ENCODE results near the gene PDE4A. TPM values are rescaled to one million over a fixed set of nuclear protein-coding genes. Genes with fewer than 3 reads are reported as not detected.

The PDE4A gene
- total RNA-seq, 1 experiment from 2014 or later: 10.4 TPM

DNA sequence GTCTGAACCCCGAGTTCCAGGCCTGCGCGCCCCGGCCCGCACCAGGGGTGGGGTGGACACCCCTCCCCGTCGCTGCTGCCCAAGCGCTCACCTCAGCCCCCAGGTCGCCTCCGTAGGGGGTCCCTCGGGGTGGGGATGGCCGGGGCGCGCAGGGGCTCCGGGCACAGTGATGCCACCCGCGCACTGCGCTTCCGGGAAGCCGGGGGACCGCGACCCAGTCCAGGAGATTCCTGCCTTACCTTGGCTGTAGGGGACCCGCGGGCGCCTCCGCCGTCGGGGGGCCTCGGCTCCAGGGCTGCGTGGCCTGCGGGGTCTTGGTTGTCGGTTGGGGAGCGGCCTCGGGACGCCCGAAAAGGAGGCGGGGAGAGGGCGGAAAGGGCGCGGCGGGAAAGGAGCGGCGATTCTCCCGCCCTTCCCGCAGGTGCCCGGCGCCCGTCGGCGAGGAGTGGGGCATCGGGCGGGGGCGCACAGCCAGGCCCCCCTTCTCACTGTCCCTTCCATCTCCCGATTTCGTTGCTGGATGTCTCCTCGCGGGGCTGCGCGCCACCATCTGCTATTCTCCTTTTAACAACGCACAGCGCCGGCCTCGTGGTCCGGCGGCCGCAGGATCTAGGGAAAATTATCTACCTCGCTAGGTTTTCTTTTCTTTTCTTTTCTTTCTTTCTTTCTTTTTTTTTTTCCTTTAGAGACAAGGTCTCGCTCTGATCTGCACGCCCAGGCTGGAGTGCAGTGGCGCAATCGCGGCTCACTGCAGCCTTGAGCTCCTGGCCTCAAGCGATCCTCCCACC, 82.9 kb downstream of the PDE4A start, which contains the start of gene KEAP1:
Gene KEAP1 (minus strand): TSS at position 355 of the 788 bp plus-strand sequence. CDS start 3,323 bp downstream, outside the sequence.
- BruUV-seq (replicated peaks): no TSS peak
- ChIA-PET POLR2A (ENCODE audit: unreplicated experiment) (interaction anchor here (0.7 kb wide), 1 partner anchor 50 kb away, joined by 3 read pairs; no protein-coding TSS in a partner anchor), CTCF (interaction anchor here (0.6 kb wide), 2 partner anchors 14 to 152 kb away, joined by 6 to 11 read pairs; no protein-coding TSS in a partner anchor)
- Histone ChIP-seq H3K4me2 (peak within 1 kb of the TSS; percentile 89), H3K4me3 (peak within 1 kb of the TSS; percentile 82), H3K27me3 (ENCODE audit: insufficient read depth, low read depth) (no peaks in the 10 kb centered on the region), H3F3A (ENCODE audit: insufficient read depth, low read depth) (peaks cover 47% of the 10 kb centered on the region; the same call in 1 of the 2 replicates), H3K9me3 (ENCODE audit: insufficient read depth, low read depth) (no peaks in the 10 kb centered on the region), H3K9me2 (ENCODE audit: insufficient read depth) (no peaks in the 10 kb centered on the region), H3K27ac (peak within 1 kb of the TSS; percentile 94), H3K79me2 (ENCODE audit: low read depth) (peaks cover 45% of the 10 kb centered on the region), H3K4me1 (replicated peaks; ENCODE audit: insufficient read depth) (peaks cover 16% of the 10 kb centered on the region), H3K36me3 (ENCODE audit: low read depth) (peaks cover 14% of the 10 kb centered on the region), H4K20me1 (ENCODE audit: insufficient read depth) (peaks cover 22% of the 10 kb centered on the region), H2AFZ (peak within 1 kb of the TSS; percentile 85)
- TF ChIP-seq EZH2 (IDR thresholded peaks at IDR 0.05; ENCODE audit: low read depth): no peak
- TF ChIP-seq, protein P1, sequence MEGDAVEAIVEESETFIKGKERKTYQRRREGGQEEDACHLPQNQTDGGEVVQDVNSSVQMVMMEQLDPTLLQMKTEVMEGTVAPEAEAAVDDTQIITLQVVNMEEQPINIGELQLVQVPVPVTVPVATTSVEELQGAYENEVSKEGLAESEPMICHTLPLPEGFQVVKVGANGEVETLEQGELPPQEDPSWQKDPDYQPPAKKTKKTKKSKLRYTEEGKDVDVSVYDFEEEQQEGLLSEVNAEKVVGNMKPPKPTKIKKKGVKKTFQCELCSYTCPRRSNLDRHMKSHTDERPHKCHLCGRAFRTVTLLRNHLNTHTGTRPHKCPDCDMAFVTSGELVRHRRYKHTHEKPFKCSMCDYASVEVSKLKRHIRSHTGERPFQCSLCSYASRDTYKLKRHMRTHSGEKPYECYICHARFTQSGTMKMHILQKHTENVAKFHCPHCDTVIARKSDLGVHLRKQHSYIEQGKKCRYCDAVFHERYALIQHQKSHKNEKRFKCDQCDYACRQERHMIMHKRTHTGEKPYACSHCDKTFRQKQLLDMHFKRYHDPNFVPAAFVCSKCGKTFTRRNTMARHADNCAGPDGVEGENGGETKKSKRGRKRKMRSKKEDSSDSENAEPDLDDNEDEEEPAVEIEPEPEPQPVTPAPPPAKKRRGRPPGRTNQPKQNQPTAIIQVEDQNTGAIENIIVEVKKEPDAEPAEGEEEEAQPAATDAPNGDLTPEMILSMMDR (conservative IDR thresholded peaks at IDR 0.05): no peak
- peak in 1 of 2 experiments; percentile 46 for DNase-seq
- intact Hi-C loops (cut with micrococcal nuclease; ENCODE audit: unreplicated experiment): loop anchor here (5.0 kb wide), 1 partner anchor 39 kb away; the partner anchor contains the start of gene ATG4D

DNA sequence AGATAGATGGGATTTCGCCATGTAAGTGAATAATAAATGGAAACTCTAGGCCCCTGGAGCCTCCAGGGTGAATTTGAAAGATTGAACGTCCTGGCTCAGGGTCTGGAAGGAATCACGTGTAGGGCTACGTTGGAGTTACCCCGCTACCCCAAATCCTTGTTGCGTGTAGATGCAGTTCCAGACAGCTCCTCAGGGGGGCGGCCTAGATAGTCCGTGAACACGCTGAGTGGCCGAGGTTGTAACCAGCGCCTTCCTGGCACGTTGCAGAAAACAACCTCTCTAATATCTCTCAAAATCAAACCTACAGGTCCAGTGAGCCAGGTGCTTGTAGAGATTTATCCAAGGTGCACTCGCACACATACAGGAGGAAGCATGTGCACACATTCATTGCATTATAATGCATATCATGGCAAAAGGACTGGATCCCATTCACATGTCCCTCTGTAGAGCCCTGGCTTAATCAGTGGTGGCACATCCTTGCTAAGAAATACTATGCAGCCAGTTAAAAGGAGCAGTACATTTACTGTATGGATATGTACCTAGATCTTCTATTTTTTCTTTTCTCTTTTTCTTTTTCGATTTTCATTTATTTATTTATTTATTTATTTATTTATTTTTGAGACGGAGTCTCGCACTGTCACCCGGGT, 85.4 kb downstream of the PDE4A start:
- no TSS peak for BruUV-seq (replicated peaks)
- DNase-seq: peak in 1 of 2 experiments; percentile 72
- CTCF ChIA-PET: interaction anchor here (0.5 to 0.7 kb wide), 5 partner anchors 17 to 254 kb away, joined by 3 to 6 read pairs (median 6); no protein-coding TSS in a partner anchor
- Histone ChIP-seq H3K36me3 (ENCODE audit: low read depth) (no peaks in the 10 kb centered on the region), H3K27ac (no peak overlapping the region), H3K9me3 (ENCODE audit: insufficient read depth, low read depth) (no peaks in the 10 kb centered on the region), H3K4me1 (replicated peaks; ENCODE audit: insufficient read depth) (peaks cover 24% of the 10 kb centered on the region), H3K4me3 (no peak overlapping the region), H3K4me2 (no peak overlapping the region), H3K9me2 (ENCODE audit: insufficient read depth) (no peaks in the 10 kb centered on the region), H2AFZ (no peak overlapping the region), H4K20me1 (ENCODE audit: insufficient read depth) (peaks cover 3% of the 10 kb centered on the region; the same call in 1 of the 2 replicates), H3K27me3 (ENCODE audit: insufficient read depth, low read depth) (no peaks in the 10 kb centered on the region), H3K79me2 (ENCODE audit: low read depth) (peaks cover 20% of the 10 kb centered on the region), H3F3A (ENCODE audit: insufficient read depth, low read depth) (peaks cover 55% of the 10 kb centered on the region; the same call in 1 of the 2 replicates)
- intact Hi-C loops (cut with micrococcal nuclease; ENCODE audit: unreplicated experiment): no loop called here
- TF ChIP-seq, protein P1 (conservative IDR thresholded peaks at IDR 0.05): peak; percentile 91
- no peak for TF ChIP-seq EZH2 (IDR thresholded peaks at IDR 0.05; ENCODE audit: low read depth)
- POLR2A ChIA-PET (ENCODE audit: unreplicated experiment): interaction anchor here (0.5 kb wide), 1 partner anchor 31 kb away, joined by 3 read pairs; no protein-coding TSS in a partner anchor

DNA sequence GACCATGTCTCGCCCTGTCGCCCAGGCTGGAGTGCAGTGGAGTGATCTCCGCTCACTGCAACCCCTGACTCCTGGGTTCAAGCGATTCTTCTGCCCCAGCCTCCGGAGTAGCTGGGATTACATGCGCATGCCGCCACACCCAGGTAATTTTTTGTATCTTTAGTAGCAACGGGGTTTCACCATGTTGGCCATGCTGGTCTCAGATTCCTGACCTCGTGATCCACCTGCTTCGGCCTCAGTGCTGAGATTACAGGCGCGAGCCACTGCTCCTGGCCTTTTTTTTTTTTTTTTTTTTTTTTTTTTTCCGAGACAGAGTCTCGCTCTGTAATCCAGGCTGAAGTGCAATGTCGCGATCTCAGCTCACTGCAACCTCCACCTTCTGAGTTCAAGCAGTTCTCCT, 87.7 kb downstream of the PDE4A start:
- H3K4me3 ChIP-seq: no peak overlapping the region
- no peaks in the 10 kb centered on the region for H3K27me3 ChIP-seq (ENCODE audit: insufficient read depth, low read depth)
- no peaks in the 10 kb centered on the region for H4K20me1 ChIP-seq (ENCODE audit: insufficient read depth)
- no peaks in the 10 kb centered on the region for H3K9me3 ChIP-seq (ENCODE audit: insufficient read depth, low read depth)
- BruUV-seq (replicated peaks): no TSS peak
- H3K27ac ChIP-seq: no peak overlapping the region
- H3K36me3 ChIP-seq (ENCODE audit: low read depth): no peaks in the 10 kb centered on the region
- no peak overlapping the region for H3K4me2 ChIP-seq
- no peaks in the 10 kb centered on the region for H3K9me2 ChIP-seq (ENCODE audit: insufficient read depth)
- intact Hi-C loops (cut with micrococcal nuclease; ENCODE audit: unreplicated experiment): no loop called here
- CTCF ChIA-PET: no interaction called here
- H3F3A ChIP-seq (ENCODE audit: insufficient read depth, low read depth): peaks cover 53% of the 10 kb centered on the region; the same call in 1 of the 2 replicates
- POLR2A ChIA-PET (ENCODE audit: unreplicated experiment): no interaction called here
- TF ChIP-seq, protein P1 (conservative IDR thresholded peaks at IDR 0.05): no peak
- TF ChIP-seq EZH2 (IDR thresholded peaks at IDR 0.05; ENCODE audit: low read depth): no peak
- peaks cover 18% of the 10 kb centered on the region; the same call in 1 of the 2 replicates for H3K4me1 ChIP-seq (replicated peaks; ENCODE audit: insufficient read depth)
- H3K79me2 ChIP-seq (ENCODE audit: low read depth): 0 out of 2 replicates have a peak, but pooled peaks cover 3% of the 10 kb centered on the region
- H2AFZ ChIP-seq: no peak overlapping the region
- no peak for DNase-seq

Measured in PC-9 (cell line).